Stimulated activated CD4-positive, alpha-beta T cell treated with anti-CD3 and anti-CD28 coated beads, TNF-alpha, amount 100 ng/mL, for 48 hours (primary cell): Measurements from ENCODE around the gene TFEB.

ENCODE experiments used
- DNase-seq, 3 donors: peaks; one replicate each; pipeline ENCODE4 v3.0.0-alpha.2; 2020; ENCODE audit warnings: low read depth in 3 of 3

Gene TFEB

GRCh38 chr6:41739041-41739440, 3.6 kb upstream of the TFEB start:
- no peak for DNase-seq

- DNase-seq: no peak
These were observed 2.3 kb upstream of the TFEB start for GRCh38 chr6:41737591-41738130.

- DNase-seq: no peak
These were observed 1.6 kb upstream of the TFEB start for GRCh38 chr6:41736800-41737555.

GRCh38 chr6:41736186-41736733, 852 bp upstream of the TFEB start:
- no peak for DNase-seq

GRCh38 chr6:41734666-41735426, 562 bp downstream of the TFEB start:
- DNase-seq: peak; percentile 28 to 51 (median 38)

GRCh38 chr6:41733707-41734665, 1.4 kb downstream of the TFEB start:
- peak; percentile 8 to 50 (median 11) for DNase-seq

- DNase-seq: no peak
These were observed 2.1 kb downstream of the TFEB start for GRCh38 chr6:41733360-41733706.

- DNase-seq: peak in 2 of 3 donors; percentile 19 to 37
These were observed 2.6 kb downstream of the TFEB start for GRCh38 chr6:41732591-41733359.

GRCh38 chr6:41732149-41732548, 3.3 kb downstream of the TFEB start:
- no peak for DNase-seq

GRCh38 chr6:41731561-41732086, 3.8 kb downstream of the TFEB start:
- no peak for DNase-seq

- no peak for DNase-seq
These were observed 4.6 kb downstream of the TFEB start for GRCh38 chr6:41730531-41731436.

- DNase-seq: no peak
These were observed 5.8 kb downstream of the TFEB start for GRCh38 chr6:41729624-41730023.

- no peak for DNase-seq
These were observed 6.5 kb downstream of the TFEB start for GRCh38 chr6:41728954-41729353.

- no peak for DNase-seq
These were observed 7.1 kb downstream of the TFEB start for GRCh38 chr6:41728073-41728936.

GRCh38 chr6:41727705-41728072, 7.7 kb downstream of the TFEB start:
- DNase-seq: no peak

- no peak for DNase-seq
These were observed 8.5 kb downstream of the TFEB start for GRCh38 chr6:41726876-41727275.

- no peak for DNase-seq
These were observed 10.6 kb downstream of the TFEB start for GRCh38 chr6:41724586-41725501.

- no peak for DNase-seq
These were observed 11.2 kb downstream of the TFEB start for GRCh38 chr6:41724228-41724580.
